ENCODE data around the gene GRAP2.
"Not testable (repeated sequence)": the region's sequence is repeated elsewhere in the genome, so short reads cannot be mapped to it uniquely, and the experiment has no call there.

The GRAP2 gene

GRCh38 chr22:39880722-39881121, 20.2 kb upstream of the GRAP2 start:
- Mint-ChIP-seq H3K4me3 (no peak overlapping the region), H3K36me3 (no peaks in the 10 kb centered on the region), H3K4me1 (peaks cover 5 to 10% of the 10 kb centered on the region in 2 donors), H3K9me3 (no peaks in the 10 kb centered on the region), H3K27ac (no peak overlapping the region), H3K27me3 (no peaks in the 10 kb centered on the region)
- ATAC-seq (replicated peaks) (no peak), DNase-seq (no peak)

- peaks cover 4% of the 10 kb centered on the region in 2 donors for H3K4me1 Mint-ChIP-seq
- H3K9me3 Mint-ChIP-seq: no peaks in the 10 kb centered on the region
- no peak overlapping the region for H3K4me3 Mint-ChIP-seq
- ATAC-seq (replicated peaks): no peak
- no peaks in the 10 kb centered on the region for H3K27me3 Mint-ChIP-seq
- H3K27ac Mint-ChIP-seq: no peak overlapping the region
- no peak for DNase-seq
- no peaks in the 10 kb centered on the region for H3K36me3 Mint-ChIP-seq
These were observed 17.8 kb upstream of the GRAP2 start for GRCh38 chr22:39883057-39883456.

GRCh38 chr22:39889924-39890323, 11.0 kb upstream of the GRAP2 start:
- not testable (repeated sequence) for DNase-seq; ATAC-seq (replicated peaks); H3K27me3 Mint-ChIP-seq; H3K36me3 Mint-ChIP-seq; H3K4me1 Mint-ChIP-seq; H3K27ac Mint-ChIP-seq; H3K4me3 Mint-ChIP-seq; H3K9me3 Mint-ChIP-seq

GRCh38 chr22:39893526-39893925, 7.4 kb upstream of the GRAP2 start, which contains the start of gene ENTHD1:
Gene ENTHD1 (minus strand): TSS chr22:39893760. CDS start chr22:39887748, 6,012 bp downstream.
- ATAC-seq (replicated peaks) (no peak), DNase-seq (no peak)
- Mint-ChIP-seq H3K4me1 (peaks cover 7 to 8% of the 10 kb centered on the region in 2 donors), H3K27me3 (no peaks in the 10 kb centered on the region), H3K27ac (no peak within 1 kb of the TSS), H3K4me3 (no peak within 1 kb of the TSS), H3K36me3 (peaks cover 0 to 3% of the 10 kb centered on the region in 2 donors), H3K9me3 (peaks cover 0 to 2% of the 10 kb centered on the region in 2 donors)

GRCh38 chr22:39894554-39895092, 6.3 kb upstream of the GRAP2 start:
- Mint-ChIP-seq H3K4me3 (no peak overlapping the region), H3K27ac (no peak overlapping the region), H3K36me3 (peaks cover 0 to 3% of the 10 kb centered on the region in 2 donors), H3K27me3 (no peaks in the 10 kb centered on the region), H3K9me3 (peaks cover 0 to 2% of the 10 kb centered on the region in 2 donors), H3K4me1 (peaks cover 12 to 17% of the 10 kb centered on the region in 2 donors)
- no peak for ATAC-seq (replicated peaks)
- no peak for DNase-seq

GRCh38 chr22:39895682-39896081, 5.2 kb upstream of the GRAP2 start:
- peaks cover 0 to 2% of the 10 kb centered on the region in 2 donors for H3K9me3 Mint-ChIP-seq
- H3K4me3 Mint-ChIP-seq: no peak overlapping the region
- DNase-seq: no peak
- peaks cover 0 to 3% of the 10 kb centered on the region in 2 donors for H3K36me3 Mint-ChIP-seq
- H3K27ac Mint-ChIP-seq: no peak overlapping the region
- H3K4me1 Mint-ChIP-seq: peaks cover 15 to 25% of the 10 kb centered on the region in 2 donors
- no peak for ATAC-seq (replicated peaks)
- H3K27me3 Mint-ChIP-seq: no peaks in the 10 kb centered on the region

GRCh38 chr22:39896313-39896996, 4.4 kb upstream of the GRAP2 start:
- ATAC-seq (replicated peaks) (no peak), DNase-seq (no peak)
- H3K27ac Mint-ChIP-seq: no peak overlapping the region
- peaks cover 0 to 2% of the 10 kb centered on the region in 2 donors for H3K9me3 Mint-ChIP-seq
- H3K4me1 Mint-ChIP-seq: peaks cover 21 to 32% of the 10 kb centered on the region in 2 donors
- H3K27me3 Mint-ChIP-seq: no peaks in the 10 kb centered on the region
- no peak overlapping the region for H3K4me3 Mint-ChIP-seq
- H3K36me3 Mint-ChIP-seq: peaks cover 0 to 3% of the 10 kb centered on the region in 2 donors

- H3K9me3 Mint-ChIP-seq: no peaks in the 10 kb centered on the region
- H3K4me3 Mint-ChIP-seq: no peak overlapping the region
- peaks cover 24 to 37% of the 10 kb centered on the region in 2 donors for H3K4me1 Mint-ChIP-seq
- DNase-seq: no peak
- H3K27me3 Mint-ChIP-seq: no peaks in the 10 kb centered on the region
- H3K36me3 Mint-ChIP-seq: no peaks in the 10 kb centered on the region
- no peak for ATAC-seq (replicated peaks)
- H3K27ac Mint-ChIP-seq: no peak overlapping the region
These were observed 3.0 kb upstream of the GRAP2 start for GRCh38 chr22:39897841-39898240.

- peak overlapping the region; percentile 61 to 77 for H3K4me3 Mint-ChIP-seq
- no peaks in the 10 kb centered on the region for H3K36me3 Mint-ChIP-seq
- DNase-seq: peak; percentile 57
- peak; percentile 97 for ATAC-seq (replicated peaks)
- no peaks in the 10 kb centered on the region for H3K27me3 Mint-ChIP-seq
- peaks cover 24 to 40% of the 10 kb centered on the region in 2 donors for H3K4me1 Mint-ChIP-seq
- no peaks in the 10 kb centered on the region for H3K9me3 Mint-ChIP-seq
- H3K27ac Mint-ChIP-seq: peak overlapping the region; percentile 78
These were observed 1.9 kb upstream of the GRAP2 start for GRCh38 chr22:39898997-39899396.

GRCh38 chr22:39901565-39902146, 772 bp downstream of the GRAP2 start:
- Mint-ChIP-seq H3K4me3 (peak overlapping the region; percentile 74 to 80), H3K4me1 (peaks cover 24 to 59% of the 10 kb centered on the region in 2 donors), H3K27me3 (no peaks in the 10 kb centered on the region), H3K36me3 (no peaks in the 10 kb centered on the region), H3K9me3 (no peaks in the 10 kb centered on the region), H3K27ac (peak overlapping the region; percentile 20)
- DNase-seq (no peak), ATAC-seq (replicated peaks) (no peak)

GRCh38 chr22:39904024-39904423, 3.1 kb downstream of the GRAP2 start:
- H3K9me3 Mint-ChIP-seq; H3K27ac Mint-ChIP-seq; ATAC-seq (replicated peaks); H3K27me3 Mint-ChIP-seq; H3K36me3 Mint-ChIP-seq; H3K4me3 Mint-ChIP-seq; DNase-seq: not testable (repeated sequence)
- peaks cover 26 to 68% of the 10 kb centered on the region in 2 donors for H3K4me1 Mint-ChIP-seq

- peaks cover 4% of the 10 kb centered on the region in 2 donors for H3K36me3 Mint-ChIP-seq
- H3K27me3 Mint-ChIP-seq: no peaks in the 10 kb centered on the region
- no peak for DNase-seq
- H3K9me3 Mint-ChIP-seq: peaks cover 0 to under 1% of the 10 kb centered on the region in 2 donors
- no peak for ATAC-seq (replicated peaks)
- H3K27ac Mint-ChIP-seq: no peak overlapping the region
- peaks cover 27 to 72% of the 10 kb centered on the region in 2 donors for H3K4me1 Mint-ChIP-seq
- no peak overlapping the region for H3K4me3 Mint-ChIP-seq
These were observed 4.0 kb downstream of the GRAP2 start for GRCh38 chr22:39904862-39905261.

- no peak overlapping the region for H3K27ac Mint-ChIP-seq
- H3K36me3 Mint-ChIP-seq: peaks cover 4 to 9% of the 10 kb centered on the region in 2 donors
- H3K27me3 Mint-ChIP-seq: no peaks in the 10 kb centered on the region
- H3K4me1 Mint-ChIP-seq: peaks cover 30 to 72% of the 10 kb centered on the region in 2 donors
- H3K4me3 Mint-ChIP-seq: no peak overlapping the region
- H3K9me3 Mint-ChIP-seq: peaks cover 0 to 3% of the 10 kb centered on the region in 2 donors
- DNase-seq: no peak
- ATAC-seq (replicated peaks): no peak
These were observed 4.8 kb downstream of the GRAP2 start for GRCh38 chr22:39905687-39906086.

GRCh38 chr22:39906207-39906606, 5.3 kb downstream of the GRAP2 start:
- Mint-ChIP-seq H3K9me3 (peaks cover 0 to 3% of the 10 kb centered on the region in 2 donors), H3K4me1 (peaks cover 29 to 72% of the 10 kb centered on the region in 2 donors), H3K4me3 (no peak overlapping the region), H3K27me3 (no peaks in the 10 kb centered on the region), H3K27ac (no peak overlapping the region), H3K36me3 (peaks cover 4 to 9% of the 10 kb centered on the region in 2 donors)
- DNase-seq: no peak
- ATAC-seq (replicated peaks): peak in 1 of 2 donors; percentile 46

GRCh38 chr22:39907047-39907446, 6.2 kb downstream of the GRAP2 start:
- Mint-ChIP-seq H3K4me3 (no peak overlapping the region), H3K36me3 (peaks cover 7 to 9% of the 10 kb centered on the region in 2 donors), H3K4me1 (peaks cover 26 to 72% of the 10 kb centered on the region in 2 donors), H3K9me3 (peaks cover 0 to 3% of the 10 kb centered on the region in 2 donors), H3K27me3 (no peaks in the 10 kb centered on the region), H3K27ac (no peak overlapping the region)
- DNase-seq (no peak), ATAC-seq (replicated peaks) (no peak)
